ENCODE measurements around the gene CCDC34. TPM values are rescaled to one million over a fixed set of nuclear protein-coding genes. Genes with fewer than 3 reads are reported as not detected.

CCDC34 gene
- total RNA-seq, 4 donors from 2014 or later: 2.6 to 4.8 (median 3.9) TPM; not detected in 1

DNA sequence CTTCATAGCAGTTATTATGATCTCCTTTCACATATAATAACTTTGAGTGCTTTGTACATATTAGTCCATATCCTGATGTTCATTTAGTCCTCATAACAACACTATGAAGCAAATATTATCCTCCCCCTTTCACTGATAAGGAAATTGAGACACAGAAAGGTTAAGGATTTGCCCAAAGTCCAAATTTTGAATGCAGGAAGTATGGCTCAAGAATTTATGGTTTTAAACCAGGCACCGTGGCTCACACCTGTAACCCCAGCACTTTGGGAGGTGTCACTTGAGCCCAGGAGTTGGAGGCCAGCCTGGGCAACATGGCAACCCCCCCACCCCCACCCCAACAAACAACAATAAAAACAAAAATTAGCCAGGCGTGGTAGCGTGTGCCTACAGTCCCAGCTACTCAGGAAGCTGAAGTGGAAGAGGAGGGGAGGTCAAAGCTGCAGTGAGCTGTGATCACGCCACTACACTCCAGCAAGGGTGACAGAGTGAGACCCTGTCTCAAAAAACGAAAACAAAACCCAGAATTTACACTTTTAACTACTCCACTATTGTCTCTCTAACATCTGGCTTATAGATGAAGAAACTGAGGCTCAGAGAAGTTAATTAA is 8.6 kb downstream of the CCDC34 start:
- H3K36me3 ChIP-seq: no peaks in the 10 kb centered on the region
- H3K27me3 ChIP-seq: no peaks in the 10 kb centered on the region
- no peak for DNase-seq
- H3K27ac ChIP-seq: no peak overlapping the region
- H3K9me3 ChIP-seq: no peaks in the 10 kb centered on the region
- TF ChIP-seq, protein P1, sequence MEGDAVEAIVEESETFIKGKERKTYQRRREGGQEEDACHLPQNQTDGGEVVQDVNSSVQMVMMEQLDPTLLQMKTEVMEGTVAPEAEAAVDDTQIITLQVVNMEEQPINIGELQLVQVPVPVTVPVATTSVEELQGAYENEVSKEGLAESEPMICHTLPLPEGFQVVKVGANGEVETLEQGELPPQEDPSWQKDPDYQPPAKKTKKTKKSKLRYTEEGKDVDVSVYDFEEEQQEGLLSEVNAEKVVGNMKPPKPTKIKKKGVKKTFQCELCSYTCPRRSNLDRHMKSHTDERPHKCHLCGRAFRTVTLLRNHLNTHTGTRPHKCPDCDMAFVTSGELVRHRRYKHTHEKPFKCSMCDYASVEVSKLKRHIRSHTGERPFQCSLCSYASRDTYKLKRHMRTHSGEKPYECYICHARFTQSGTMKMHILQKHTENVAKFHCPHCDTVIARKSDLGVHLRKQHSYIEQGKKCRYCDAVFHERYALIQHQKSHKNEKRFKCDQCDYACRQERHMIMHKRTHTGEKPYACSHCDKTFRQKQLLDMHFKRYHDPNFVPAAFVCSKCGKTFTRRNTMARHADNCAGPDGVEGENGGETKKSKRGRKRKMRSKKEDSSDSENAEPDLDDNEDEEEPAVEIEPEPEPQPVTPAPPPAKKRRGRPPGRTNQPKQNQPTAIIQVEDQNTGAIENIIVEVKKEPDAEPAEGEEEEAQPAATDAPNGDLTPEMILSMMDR (IDR thresholded peaks at IDR 0.05): no peak
- TF ChIP-seq POLR2A (IDR thresholded peaks at IDR 0.05): no peak
- no peak overlapping the region for H3K4me3 ChIP-seq
- H3K4me1 ChIP-seq: no peaks in the 10 kb centered on the region

DNA sequence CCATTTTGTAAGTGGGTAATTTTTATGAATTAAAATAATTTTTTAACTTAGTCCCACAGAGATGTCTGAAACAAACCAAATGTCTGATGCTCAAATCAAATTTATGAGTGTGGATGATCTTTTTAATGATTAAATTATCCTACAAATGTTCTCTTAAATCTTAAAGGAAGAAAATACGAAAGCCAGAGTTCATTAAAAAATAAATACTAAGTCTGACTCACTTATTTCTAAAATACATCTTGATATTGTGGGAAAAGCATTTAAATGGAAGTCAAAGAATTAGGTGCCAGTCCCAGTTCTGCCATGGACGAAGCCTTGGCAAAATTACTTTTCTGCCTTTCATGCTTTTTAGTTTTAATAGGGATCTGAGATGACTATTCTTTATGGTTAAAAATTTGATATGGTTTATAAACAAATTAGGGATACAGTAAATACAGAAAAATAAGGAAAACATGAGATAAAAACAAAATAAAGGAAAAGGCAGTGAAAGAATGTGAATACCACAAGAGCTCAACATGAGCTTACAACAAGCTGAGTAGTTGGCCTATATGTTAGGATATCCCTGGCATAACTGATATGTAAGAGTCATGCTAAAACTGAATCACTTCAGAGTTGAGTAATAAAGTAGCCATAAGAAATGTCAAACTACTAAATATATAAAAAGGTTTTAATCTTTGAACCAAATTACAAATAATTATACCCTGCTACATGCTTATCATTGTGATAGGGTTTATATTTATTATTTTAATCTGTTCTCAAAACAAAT is 9.2 kb downstream of the CCDC34 start:
- Histone ChIP-seq H3K27ac (no peak overlapping the region), H3K4me3 (no peak overlapping the region), H3K27me3 (no peaks in the 10 kb centered on the region), H3K4me1 (no peaks in the 10 kb centered on the region), H3K9me3 (no peaks in the 10 kb centered on the region), H3K36me3 (no peaks in the 10 kb centered on the region)
- no peak for DNase-seq
- TF ChIP-seq POLR2A (IDR thresholded peaks at IDR 0.05): no peak

GRCh38 chr11:27352781-27353180 is 10.2 kb downstream of the CCDC34 start:
- H3K27me3 ChIP-seq: no peaks in the 10 kb centered on the region
- no peaks in the 10 kb centered on the region for H3K9me3 ChIP-seq
- peaks cover 0 to 6% (median 0%) of the 10 kb centered on the region in 4 donors for H3K4me1 ChIP-seq
- no peak overlapping the region for H3K4me3 ChIP-seq
- no peak overlapping the region for H3K27ac ChIP-seq
- H3K36me3 ChIP-seq: no peaks in the 10 kb centered on the region
- TF ChIP-seq, protein P1 (IDR thresholded peaks at IDR 0.05): no peak
- TF ChIP-seq POLR2A (IDR thresholded peaks at IDR 0.05): no peak
- no peak for DNase-seq

GRCh38 chr11:27350511-27350910 is 12.5 kb downstream of the CCDC34 start:
- Histone ChIP-seq H3K4me1 (peaks cover 0 to 7% (median 0%) of the 10 kb centered on the region in 4 donors), H3K27ac (no peak overlapping the region), H3K9me3 (no peaks in the 10 kb centered on the region), H3K4me3 (no peak overlapping the region), H3K27me3 (no peaks in the 10 kb centered on the region), H3K36me3 (no peaks in the 10 kb centered on the region)
- DNase-seq: no peak
- TF ChIP-seq, protein P1 (IDR thresholded peaks at IDR 0.05): no peak
- no peak for TF ChIP-seq POLR2A (IDR thresholded peaks at IDR 0.05)

- no peak for TF ChIP-seq POLR2A (IDR thresholded peaks at IDR 0.05)
- TF ChIP-seq, protein P1 (IDR thresholded peaks at IDR 0.05): no peak
- DNase-seq: no peak
- Histone ChIP-seq H3K4me3 (no peak overlapping the region), H3K27ac (no peak overlapping the region), H3K36me3 (no peaks in the 10 kb centered on the region), H3K27me3 (no peaks in the 10 kb centered on the region), H3K9me3 (no peaks in the 10 kb centered on the region), H3K4me1 (peaks cover 0 to 7% (median 0%) of the 10 kb centered on the region in 4 donors)
Measured at GRCh38 chr11:27349919-27350318, 13.1 kb downstream of the CCDC34 start.

DNA sequence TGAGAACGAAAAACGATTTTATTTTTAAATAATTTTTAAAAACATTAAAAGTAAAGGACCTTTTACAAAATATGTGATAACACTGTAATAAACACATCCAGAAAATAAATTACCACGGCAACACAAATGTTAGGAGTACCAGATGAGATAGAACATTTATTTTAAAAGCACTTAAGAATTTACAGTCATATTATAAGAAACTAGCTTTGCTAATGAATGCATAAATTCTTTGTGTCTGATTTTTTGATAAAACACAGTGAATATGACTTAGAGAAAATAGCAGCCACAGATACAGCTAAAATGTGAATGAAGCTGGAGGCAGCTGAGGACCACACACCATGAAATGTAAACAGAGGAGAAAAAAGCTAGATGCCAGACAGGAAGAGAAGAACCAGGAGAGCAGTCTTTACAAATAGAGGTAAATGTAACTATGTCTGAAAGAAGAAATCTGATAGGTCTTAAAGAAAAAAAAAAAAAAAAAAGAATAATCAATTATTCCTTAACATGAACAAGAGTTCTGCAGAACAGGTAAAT is 14.6 kb downstream of the CCDC34 start:
- Histone ChIP-seq H3K27me3 (no peaks in the 10 kb centered on the region), H3K4me3 (no peak overlapping the region), H3K9me3 (no peaks in the 10 kb centered on the region), H3K27ac (no peak overlapping the region), H3K36me3 (no peaks in the 10 kb centered on the region), H3K4me1 (peaks cover 0 to 7% (median 0%) of the 10 kb centered on the region in 4 donors)
- TF ChIP-seq POLR2A (IDR thresholded peaks at IDR 0.05): no peak
- TF ChIP-seq, protein P1 (IDR thresholded peaks at IDR 0.05): no peak
- DNase-seq: no peak

Data from Peyer's patch (tissue), 4 donors.